GM21447 (cell line): Measurements from ENCODE around the gene AGBL4.

ENCODE experiments used
- ATAC-seq: cut with Tn5 transposase; IDR thresholded peaks from one replicate; pipeline ENCODE4 v1.9.1; 2021; ENCODE audit not compliant: unreplicated experiment

The AGBL4 gene

GRCh38 chr1:48619539-48619938, 1404.2 kb downstream of the AGBL4 start:
- no peak for ATAC-seq

- ATAC-seq: no peak
These were observed 1406.5 kb downstream of the AGBL4 start for GRCh38 chr1:48617252-48617651.

- ATAC-seq: no peak
These were observed 1407.0 kb downstream of the AGBL4 start for GRCh38 chr1:48616710-48617109.

GRCh38 chr1:48611841-48612240, 1411.9 kb downstream of the AGBL4 start:
- no peak for ATAC-seq

- ATAC-seq: no peak
These were observed 1412.9 kb downstream of the AGBL4 start for GRCh38 chr1:48610628-48611542.

GRCh38 chr1:48608882-48609281, 1414.9 kb downstream of the AGBL4 start:
- ATAC-seq: no peak

- no peak for ATAC-seq
These were observed 1420.5 kb downstream of the AGBL4 start for GRCh38 chr1:48603222-48603621.

- ATAC-seq: no peak
These were observed 1421.4 kb downstream of the AGBL4 start for GRCh38 chr1:48602349-48602748.

GRCh38 chr1:48600182-48600581, 1423.6 kb downstream of the AGBL4 start:
- no peak for ATAC-seq

- no peak for ATAC-seq
These were observed 1426.1 kb downstream of the AGBL4 start for GRCh38 chr1:48597663-48598062.

GRCh38 chr1:48596046-48596445, 1427.7 kb downstream of the AGBL4 start:
- no peak for ATAC-seq

- no peak for ATAC-seq
These were observed 1428.1 kb downstream of the AGBL4 start for GRCh38 chr1:48595613-48596012.

GRCh38 chr1:48592330-48592729, 1431.4 kb downstream of the AGBL4 start:
- ATAC-seq: no peak

GRCh38 chr1:48591181-48591580, 1432.6 kb downstream of the AGBL4 start:
- ATAC-seq: no peak

GRCh38 chr1:48588061-48588460, 1435.7 kb downstream of the AGBL4 start:
- ATAC-seq: no peak

GRCh38 chr1:48582408-48582807, 1441.3 kb downstream of the AGBL4 start:
- no peak for ATAC-seq

GRCh38 chr1:48581270-48581669, 1442.5 kb downstream of the AGBL4 start:
- ATAC-seq: no peak

- ATAC-seq: no peak
These were observed 1447.2 kb downstream of the AGBL4 start for GRCh38 chr1:48576565-48576964.

- no peak for ATAC-seq
These were observed 1451.0 kb downstream of the AGBL4 start for GRCh38 chr1:48572646-48573258.

GRCh38 chr1:48572134-48572533, 1451.6 kb downstream of the AGBL4 start:
- no peak for ATAC-seq

GRCh38 chr1:48571303-48571987, 1452.3 kb downstream of the AGBL4 start:
- no peak for ATAC-seq

GRCh38 chr1:48570568-48570967, 1453.2 kb downstream of the AGBL4 start:
- no peak for ATAC-seq
